ENCODE results near the gene SNIP1. TPM values are rescaled to one million over a fixed set of nuclear protein-coding genes. Genes with fewer than 3 reads are reported as not detected.

SNIP1 gene
- total RNA-seq, 1 donor from 2014 or later = 27.1 TPM

DNA sequence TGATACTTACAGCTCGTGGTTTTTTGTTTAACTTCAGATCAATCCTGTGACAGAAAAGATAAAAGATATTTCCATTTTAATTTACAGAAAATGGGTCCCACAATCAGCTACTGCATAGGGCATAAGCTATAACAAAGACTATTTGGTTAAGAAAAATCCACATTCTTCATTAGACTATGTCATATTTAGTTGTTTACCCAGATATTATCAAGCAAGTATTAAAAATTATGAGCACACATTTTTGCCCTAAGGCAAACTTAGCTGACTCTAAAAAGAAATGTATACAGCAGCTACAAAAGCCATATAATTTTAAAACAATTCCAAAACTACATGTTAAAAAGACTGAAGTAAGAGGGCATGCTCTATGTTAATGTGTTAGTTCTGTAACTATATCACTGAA lies 58.2 kb downstream of the SNIP1 start:
- Mint-ChIP-seq H3K4me3 (no peak overlapping the region), H3K27ac (peak overlapping the region; percentile 85), H3K36me3 (peaks cover 22% of the 10 kb centered on the region), H3K27me3 (ENCODE audit: low read depth) (no peaks in the 10 kb centered on the region), H3K9me3 (no peaks in the 10 kb centered on the region), H3K4me1 (peaks cover 10% of the 10 kb centered on the region)
- DNase-seq (ENCODE audit: low spot score in 2 of 2, unreplicated experiment in 2 of 2) = no peak
- TF ChIP-seq CTCF (IDR thresholded peaks at IDR 0.05; ENCODE audit: unreplicated experiment) = no peak

DNA sequence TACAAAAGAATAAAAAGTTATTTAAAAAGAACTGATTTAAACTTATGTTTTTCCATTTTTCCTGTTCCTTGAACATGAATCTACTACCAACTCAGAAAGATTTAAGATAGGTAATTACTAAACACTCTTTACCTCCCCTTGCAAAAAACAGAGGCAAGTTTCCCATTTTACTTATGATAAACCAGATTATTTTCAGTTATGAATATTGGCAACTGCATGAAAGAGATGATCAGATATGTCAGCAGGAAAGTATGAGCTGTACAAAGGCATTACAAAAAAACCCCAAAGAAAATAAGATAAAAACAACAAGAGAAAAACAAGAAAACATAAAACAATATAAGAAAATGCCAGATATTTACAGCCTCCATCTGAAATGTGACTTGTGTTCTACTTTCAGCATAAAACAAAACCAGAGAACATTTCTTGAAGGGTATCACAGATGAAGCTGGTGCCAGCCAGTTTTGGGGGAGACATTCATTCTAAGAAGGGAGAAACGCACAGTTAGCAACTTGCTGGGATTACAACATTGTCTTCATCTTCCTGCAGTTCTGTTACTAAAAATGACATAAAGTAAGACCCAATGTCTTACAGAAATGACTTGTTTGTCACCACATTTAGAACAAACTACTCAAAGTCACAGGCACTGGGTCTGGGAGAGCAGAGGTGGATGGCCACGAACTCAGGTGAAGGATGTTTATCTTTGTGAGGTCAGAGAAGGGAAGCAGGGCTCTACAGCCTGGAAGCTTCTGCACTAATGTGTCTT lies 60.6 kb downstream of the SNIP1 start:
- Mint-ChIP-seq H3K36me3 (peaks cover 24% of the 10 kb centered on the region), H3K4me3 (no peak overlapping the region), H3K27me3 (ENCODE audit: low read depth) (no peaks in the 10 kb centered on the region), H3K4me1 (peaks cover 10% of the 10 kb centered on the region), H3K27ac (no peak overlapping the region), H3K9me3 (no peaks in the 10 kb centered on the region)
- no peak for TF ChIP-seq CTCF (IDR thresholded peaks at IDR 0.05; ENCODE audit: unreplicated experiment)
- no peak for DNase-seq (ENCODE audit: low spot score in 2 of 2, unreplicated experiment in 2 of 2)

DNA sequence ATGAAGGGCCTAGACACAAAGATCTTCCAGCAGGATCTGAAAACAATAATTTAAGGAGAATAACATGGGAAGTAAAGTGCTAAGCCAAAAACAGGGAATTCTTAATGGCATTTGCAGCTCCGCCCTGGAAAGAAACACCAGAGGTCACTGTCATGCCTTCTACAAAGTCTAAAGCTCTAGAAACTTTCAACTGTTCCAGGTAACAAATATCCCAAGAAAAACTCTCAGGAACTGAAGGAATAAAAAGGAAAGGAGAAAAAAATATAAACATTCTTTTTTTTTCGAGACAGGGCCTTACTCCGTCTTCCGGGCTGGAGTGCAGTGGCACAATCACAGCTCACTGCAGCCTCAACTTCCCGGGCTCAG lies 66.5 kb downstream of the SNIP1 start:
- no peaks in the 10 kb centered on the region for H3K9me3 Mint-ChIP-seq
- no peak overlapping the region for H3K27ac Mint-ChIP-seq
- peaks cover 11% of the 10 kb centered on the region for H3K36me3 Mint-ChIP-seq
- H3K27me3 Mint-ChIP-seq (ENCODE audit: low read depth) = no peaks in the 10 kb centered on the region
- no peak for DNase-seq (ENCODE audit: low spot score in 2 of 2, unreplicated experiment in 2 of 2)
- peak; percentile 46 for TF ChIP-seq CTCF (IDR thresholded peaks at IDR 0.05; ENCODE audit: unreplicated experiment)
- H3K4me1 Mint-ChIP-seq = no peaks in the 10 kb centered on the region
- no peak overlapping the region for H3K4me3 Mint-ChIP-seq

DNA sequence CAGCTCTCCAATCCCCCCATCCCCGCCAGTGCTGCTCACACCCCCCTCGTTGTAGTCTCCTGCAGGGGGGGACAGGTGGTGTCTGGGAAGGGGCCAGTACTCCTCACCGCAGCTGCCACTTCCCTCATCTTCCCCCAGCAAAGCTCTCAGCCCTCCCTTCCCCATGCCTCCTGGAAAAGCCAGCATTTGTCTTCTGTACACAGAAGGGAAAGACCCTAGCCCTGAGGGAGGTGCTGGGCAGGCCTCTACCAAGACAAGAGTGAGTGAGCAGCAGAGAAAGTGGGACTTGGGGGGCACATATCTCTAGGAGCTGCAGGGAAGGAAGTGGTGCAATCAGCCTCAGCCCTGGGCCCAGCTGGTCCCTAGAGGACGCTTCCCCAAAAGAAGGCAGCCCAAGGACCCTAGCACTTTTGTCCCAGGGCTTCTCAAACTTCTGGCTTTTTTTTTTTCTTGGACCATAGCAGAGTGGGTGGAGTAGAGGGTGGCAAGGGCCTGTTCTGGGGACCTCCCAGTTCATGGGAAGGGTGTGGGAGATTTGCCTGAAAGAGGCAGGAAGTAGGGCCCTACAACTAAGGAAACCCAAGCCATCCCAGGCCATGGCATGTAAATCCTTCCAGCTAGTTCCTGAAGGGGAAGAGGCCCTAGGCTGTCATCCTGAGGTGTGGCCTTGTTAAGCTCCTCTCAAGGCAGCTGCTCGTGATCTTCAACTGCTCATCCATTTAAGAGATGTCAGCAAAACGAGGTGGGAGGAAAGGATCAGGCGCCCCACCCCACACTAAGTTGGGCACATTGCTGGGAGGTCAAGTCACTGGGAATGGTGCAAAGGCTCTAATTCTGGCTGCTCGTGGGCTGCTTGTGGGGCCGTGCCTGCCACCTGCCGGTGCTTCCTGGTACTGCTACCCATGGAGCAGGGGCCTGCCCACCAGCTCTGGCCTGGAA lies 67.1 kb downstream of the SNIP1 start:
- Mint-ChIP-seq H3K27ac (no peak overlapping the region), H3K36me3 (peaks cover 14% of the 10 kb centered on the region), H3K9me3 (no peaks in the 10 kb centered on the region), H3K4me3 (no peak overlapping the region), H3K4me1 (no peaks in the 10 kb centered on the region), H3K27me3 (ENCODE audit: low read depth) (no peaks in the 10 kb centered on the region)
- DNase-seq (ENCODE audit: low spot score in 2 of 2, unreplicated experiment in 2 of 2) = peak in 1 of 2 experiments; percentile 88
- TF ChIP-seq CTCF (IDR thresholded peaks at IDR 0.05; ENCODE audit: unreplicated experiment) = peak; percentile 97

- H3K4me1 Mint-ChIP-seq = no peaks in the 10 kb centered on the region
- H3K9me3 Mint-ChIP-seq = no peaks in the 10 kb centered on the region
- H3K36me3 Mint-ChIP-seq = peaks cover 20% of the 10 kb centered on the region
- no peaks in the 10 kb centered on the region for H3K27me3 Mint-ChIP-seq (ENCODE audit: low read depth)
- no peak for DNase-seq (ENCODE audit: low spot score in 2 of 2, unreplicated experiment in 2 of 2)
- no peak overlapping the region for H3K27ac Mint-ChIP-seq
- no peak for TF ChIP-seq CTCF (IDR thresholded peaks at IDR 0.05; ENCODE audit: unreplicated experiment)
- H3K4me3 Mint-ChIP-seq = no peak overlapping the region
Measured at GRCh38 chr1:37485902-37486679, 68.0 kb downstream of the SNIP1 start.
